ENCODE data around the gene SRR.

- TF ChIP-seq POLR2A (IDR thresholded peaks at IDR 0.05) (no peak), CTCF (IDR thresholded peaks at IDR 0.05) (no peak)
Measured at GRCh38 chr17:2266865-2267228, 36.9 kb upstream of the SRR start.
